Neuronal stem cell (in vitro differentiated cells): ENCODE measurements around the gene S100A4.
"Not testable (repeated sequence)": the region's sequence is repeated elsewhere in the genome, so short reads cannot be mapped to it uniquely, and the experiment has no call there.

ENCODE experiments used
- DNase-seq: peaks from one replicate; pipeline ENCODE4 v3.0.0-alpha.2; 2013; ENCODE audit warnings: low spot score
- H2AFZ ChIP-seq: one replicate; pipeline ENCODE4 v1.6.1; 2013; ENCODE audit warnings: mild to moderate bottlenecking, low read length, inconsistent platforms
- H2AK5ac ChIP-seq: 2 replicates; pipeline ENCODE4 v1.6.1; 2013; ENCODE audit warnings: low read depth, mild to moderate bottlenecking, inconsistent platforms, low read length, moderate library complexity, mixed read lengths
- H2BK120ac ChIP-seq: 2 replicates; pipeline ENCODE4 v1.6.1; 2013; ENCODE audit warnings: low read depth, mild to moderate bottlenecking, inconsistent platforms, low read length, moderate library complexity, mixed read lengths
- H2BK12ac ChIP-seq: one replicate; pipeline ENCODE4 v1.6.1; 2013; ENCODE audit warnings: low read length, inconsistent platforms
- H2BK15ac ChIP-seq: 2 replicates; pipeline ENCODE4 v1.6.1; 2013; ENCODE audit warnings: mild to moderate bottlenecking, low read length, inconsistent platforms, mixed read lengths
- H2BK5ac ChIP-seq: one replicate; pipeline ENCODE4 v1.6.1; 2013; ENCODE audit warnings: inconsistent platforms, mild to moderate bottlenecking, low read length, moderate library complexity
- H3K14ac ChIP-seq: one replicate; pipeline ENCODE4 v1.6.1; 2013; ENCODE audit warnings: low read length, inconsistent platforms
- H3K18ac ChIP-seq: 2 replicates; pipeline ENCODE4 v1.6.1; 2013; ENCODE audit warnings: low read length, inconsistent platforms
- H3K23ac ChIP-seq: 2 replicates; pipeline ENCODE4 v1.6.1; 2013; ENCODE audit warnings: low read depth, mild to moderate bottlenecking, mixed read lengths, low read length, inconsistent platforms; ENCODE audit not compliant: poor library complexity
- H3K27ac ChIP-seq: replicated peaks from 3 replicates; pipeline ENCODE4 v1.5.1; 2013; ENCODE audit warnings: low read length, inconsistent platforms
- H3K27me3 ChIP-seq, 3 experiments: 2 replicates each; pipeline ENCODE4 v1.6.1; 2013; ENCODE audit warnings: low read length in 3 of 3, mild to moderate bottlenecking in 2 of 3, inconsistent platforms in 1 of 3, low read depth in 1 of 3, mixed read lengths in 1 of 3, moderate library complexity in 1 of 3; ENCODE audit not compliant: control insufficient read depth in 3 of 3, insufficient read depth in 3 of 3
- H3K36me3 ChIP-seq, 2 donors: replicated peaks in 1 of 2; 2 replicates each; pipeline ENCODE4 v1.6.1; 2013; ENCODE audit warnings: low read length in 2 of 2; ENCODE audit not compliant: control insufficient read depth in 2 of 2, insufficient read depth in 2 of 2
- H3K4ac ChIP-seq: 2 replicates; pipeline ENCODE4 v1.6.1; 2013; ENCODE audit warnings: inconsistent platforms, mild to moderate bottlenecking, low read length, moderate library complexity
- H3K4me1 ChIP-seq, 2 donors: 1 replicate in 1 of 2; 2 replicates in 1 of 2; pipeline ENCODE4 v1.6.1; 2013; ENCODE audit warnings: low read length in 2 of 2, low read depth in 1 of 2; ENCODE audit not compliant: control insufficient read depth in 2 of 2, insufficient read depth in 1 of 2
- H3K4me2 ChIP-seq: one replicate; pipeline ENCODE4 v1.6.1; 2013; ENCODE audit warnings: mild to moderate bottlenecking, low read length, inconsistent platforms; ENCODE audit not compliant: insufficient read depth, poor library complexity, severe bottlenecking
- H3K4me3 ChIP-seq, 2 donors: 2 replicates each; pipeline ENCODE4 v1.5.1; 2013; ENCODE audit warnings: low read length in 2 of 2, mild to moderate bottlenecking in 2 of 2, inconsistent platforms in 1 of 2, moderate library complexity in 1 of 2
- H3K79me1 ChIP-seq: one replicate; pipeline ENCODE4 v1.6.1; 2013; ENCODE audit warnings: low read depth, mild to moderate bottlenecking, inconsistent platforms, low read length, moderate library complexity
- H3K9ac ChIP-seq: one replicate; pipeline ENCODE4 v1.6.1; 2013; ENCODE audit warnings: mild to moderate bottlenecking, low read depth, low read length, inconsistent platforms; ENCODE audit not compliant: poor library complexity
- H3K9me3 ChIP-seq, 2 donors: replicated peaks in 1 of 2; 2 replicates each; pipeline versions ENCODE3 to v1.6.1; 2013; ENCODE audit warnings: low read length in 2 of 2, mild to moderate bottlenecking in 2 of 2, inconsistent platforms in 1 of 2, low read depth in 1 of 2, mixed read lengths in 1 of 2, moderate library complexity in 1 of 2; ENCODE audit not compliant: control insufficient read depth in 2 of 2, insufficient read depth in 1 of 2
- H4K8ac ChIP-seq: one replicate; pipeline ENCODE4 v1.6.1; 2013; ENCODE audit warnings: low read depth, mild to moderate bottlenecking, inconsistent platforms, low read length, moderate library complexity
- H4K91ac ChIP-seq: one replicate; pipeline ENCODE4 v1.6.1; 2013; ENCODE audit warnings: low read length, low read depth, mild to moderate bottlenecking, inconsistent platforms; ENCODE audit not compliant: poor library complexity
- WGBS, 2 donors: extraction: QIAGEN DNeasy Blood & Tissue Kit; methylation state at CpG; one replicate each; pipeline ENCODE4 v1.1.7; 2013; ENCODE audit warnings: missing lambda C conversion rate in 2 of 2, mixed read lengths in 1 of 2; ENCODE audit not compliant: insufficient read length in 2 of 2, insufficient replicate concordance in 1 of 2; ENCODE audit errors: extremely low coverage in 2 of 2; 5-methylcytosine and 5-hydroxymethylcytosine counted together

S100A4 gene

GRCh38 chr1:153520137-153520691 lies 25.4 kb downstream of the S100A4 start:
- not testable (repeated sequence) for H2BK12ac ChIP-seq

DNA sequence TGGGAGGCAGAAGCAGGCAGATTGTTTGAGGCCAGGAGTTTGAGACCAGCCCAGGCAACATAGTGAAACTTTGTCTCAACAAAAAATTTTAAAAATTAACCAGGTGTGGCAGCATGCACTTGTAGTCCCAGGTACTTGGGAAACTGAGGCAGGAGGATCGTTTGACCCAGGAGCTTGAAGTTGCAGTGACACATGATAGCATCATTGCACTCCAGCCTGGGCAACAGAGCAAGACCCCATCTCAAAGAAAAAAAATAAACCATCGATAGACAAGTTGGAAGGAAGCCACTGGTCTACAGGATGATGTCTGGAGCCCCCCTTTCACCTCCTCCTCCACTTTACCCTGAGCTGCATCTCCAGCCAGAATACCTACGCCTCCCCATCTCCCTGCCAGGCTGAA lies 26.4 kb downstream of the S100A4 start:
- Histone ChIP-seq H2BK12ac (no peak overlapping the region), H3K4me1 (peaks cover 0 to 3% of the 10 kb centered on the region in 2 donors), H3K36me3 (no peaks in the 10 kb centered on the region), H3K27me3 (peaks cover 0 to 7% (median 0%) of the 10 kb centered on the region in 3 experiments), H2BK15ac (no peak overlapping the region), H2BK5ac (no peak overlapping the region), H4K8ac (no peak overlapping the region), H2AFZ (no peak overlapping the region), H3K9me3 (no peaks in the 10 kb centered on the region), H3K79me1 (no peaks in the 10 kb centered on the region), H3K14ac (no peak overlapping the region), H4K91ac (no peak overlapping the region), H3K4me2 (no peak overlapping the region), H3K4me3 (no peak overlapping the region), H2BK120ac (no peak overlapping the region), H3K23ac (no peak overlapping the region), H3K27ac (no peak overlapping the region), H3K9ac (no peak overlapping the region), H3K4ac (no peak overlapping the region), H2AK5ac (no peak overlapping the region), H3K18ac (no peak overlapping the region)
- no peak for DNase-seq
- no CpG with 5 or more reads among the region's 3 CpGs for WGBS, 2 donors

More at GRCh38 chr1:153520137-153520691, 25.4 kb downstream of the S100A4 start:
- not testable (repeated sequence) for H3K4me2 ChIP-seq, H3K27me3 ChIP-seq, H3K9ac ChIP-seq, H2AFZ ChIP-seq, H3K79me1 ChIP-seq, H3K4me1 ChIP-seq, H3K14ac ChIP-seq, H4K8ac ChIP-seq, H3K18ac ChIP-seq, H3K4ac ChIP-seq, H3K4me3 ChIP-seq, H3K36me3 ChIP-seq, H2BK120ac ChIP-seq, H2BK5ac ChIP-seq, H2BK15ac ChIP-seq, DNase-seq, H3K23ac ChIP-seq, H4K91ac ChIP-seq, H3K27ac ChIP-seq, H2AK5ac ChIP-seq, H3K9me3 ChIP-seq
- WGBS, 2 donors: no CpG with 5 or more reads among the region's 5 CpGs

DNA sequence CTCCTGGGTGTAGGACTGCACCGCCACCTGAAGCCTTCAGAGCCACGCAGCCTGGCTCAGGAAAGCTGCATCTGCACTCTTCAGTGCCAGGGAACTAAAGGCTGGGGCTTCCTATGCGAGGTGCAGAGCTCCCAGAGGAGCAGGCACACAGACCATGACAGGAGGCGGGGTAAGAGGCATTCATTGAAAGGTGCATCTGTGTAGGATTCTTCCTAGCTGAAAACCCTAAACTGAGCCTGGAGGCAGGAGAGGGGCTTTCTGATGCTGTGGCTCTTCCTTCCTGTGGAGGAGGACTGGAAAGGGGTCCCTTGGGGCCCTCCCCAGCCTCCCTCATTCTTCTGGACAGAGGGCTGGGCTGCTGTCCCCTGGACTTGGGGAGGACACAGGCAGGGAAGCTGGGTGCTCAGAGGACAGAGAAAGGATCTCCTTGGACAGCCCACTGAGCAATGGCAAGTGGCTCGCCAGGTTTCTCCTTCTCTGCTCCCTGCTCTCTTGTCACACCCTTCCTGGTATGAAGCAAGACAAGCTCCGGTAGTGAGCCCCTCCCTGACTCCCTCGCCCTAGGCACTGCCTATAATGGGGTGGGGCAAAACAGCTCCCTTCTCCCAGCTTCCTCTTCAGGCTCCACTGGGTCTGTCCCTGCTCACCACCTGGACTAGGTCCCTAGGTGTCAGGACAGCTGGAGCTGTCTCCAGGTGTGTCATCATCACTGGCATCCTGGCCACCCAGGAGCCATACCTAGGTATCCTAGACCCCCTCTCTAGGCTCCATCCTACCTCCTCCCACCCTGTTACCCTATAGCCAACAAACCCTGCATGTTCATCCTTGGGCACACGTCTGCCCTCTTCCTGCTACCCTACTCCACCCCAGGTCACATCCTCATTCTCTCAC lies 29.9 kb downstream of the S100A4 start:
- no peak overlapping the region for H3K4ac ChIP-seq
- H3K9me3 ChIP-seq: no peaks in the 10 kb centered on the region
- H4K8ac ChIP-seq: no peak overlapping the region
- H2BK120ac ChIP-seq: peak overlapping the region; percentile 87
- no peaks in the 10 kb centered on the region for H3K79me1 ChIP-seq
- H2BK12ac ChIP-seq: no peak overlapping the region
- no peak overlapping the region for H3K4me3 ChIP-seq
- H3K4me2 ChIP-seq: no peak overlapping the region
- peaks cover 0 to 3% of the 10 kb centered on the region in 2 donors for H3K4me1 ChIP-seq
- H3K27me3 ChIP-seq: peaks cover 0 to 13% (median 0%) of the 10 kb centered on the region in 3 experiments
- no peaks in the 10 kb centered on the region for H3K36me3 ChIP-seq
- peak overlapping the region; percentile 59 for H3K18ac ChIP-seq
- no peak overlapping the region for H2BK15ac ChIP-seq
- no peak overlapping the region for H3K9ac ChIP-seq
- peak overlapping the region; percentile 70 for H2AK5ac ChIP-seq
- DNase-seq: no peak
- H2AFZ ChIP-seq: no peak overlapping the region
- peak overlapping the region; percentile 71 for H3K14ac ChIP-seq
- no CpG with 5 or more reads among the region's 8 CpGs for WGBS, 2 donors
- H3K27ac ChIP-seq: no peak overlapping the region
- no peak overlapping the region for H2BK5ac ChIP-seq
- H4K91ac ChIP-seq: no peak overlapping the region
- peak overlapping the region; percentile 80 for H3K23ac ChIP-seq

DNA sequence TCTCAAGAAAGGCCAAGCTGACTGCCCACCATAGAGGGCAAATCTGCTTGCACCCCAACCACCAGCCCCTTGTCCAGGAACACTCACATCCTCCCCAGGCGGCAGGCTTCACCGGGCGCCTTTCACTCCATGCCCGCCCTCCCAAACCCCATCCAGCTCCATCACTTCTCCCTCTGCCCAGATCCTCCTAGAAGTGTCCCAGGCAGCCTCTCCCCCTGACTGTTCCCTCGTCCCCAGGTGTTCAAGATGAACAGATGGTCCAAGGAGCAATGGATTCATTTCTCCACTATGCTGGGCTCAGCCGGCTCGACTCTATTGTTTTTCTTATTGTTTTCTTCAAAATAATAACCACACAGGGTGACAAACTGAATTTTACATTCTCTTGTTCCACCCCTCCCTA lies 31.9 kb downstream of the S100A4 start:
- Histone ChIP-seq H3K23ac (no peak overlapping the region), H3K27ac (no peak overlapping the region), H3K4me1 (peaks cover 0 to 3% of the 10 kb centered on the region in 2 donors), H3K4me3 (no peak overlapping the region), H3K18ac (no peak overlapping the region), H2AK5ac (no peak overlapping the region), H3K36me3 (no peaks in the 10 kb centered on the region), H2AFZ (no peak overlapping the region), H4K91ac (no peak overlapping the region), H3K4ac (no peak overlapping the region), H2BK12ac (no peak overlapping the region), H3K4me2 (no peak overlapping the region), H2BK120ac (no peak overlapping the region), H3K79me1 (no peaks in the 10 kb centered on the region), H3K27me3 (peaks cover 0 to 13% (median 0%) of the 10 kb centered on the region in 3 experiments), H4K8ac (no peak overlapping the region), H2BK15ac (no peak overlapping the region), H3K9me3 (no peaks in the 10 kb centered on the region), H3K9ac (no peak overlapping the region), H2BK5ac (no peak overlapping the region), H3K14ac (no peak overlapping the region)
- DNase-seq: no peak
- WGBS, 2 donors: no CpG with 5 or more reads among the region's 7 CpGs
